ENCODE data around the gene ZNF718. TPM values are rescaled to one million over a fixed set of nuclear protein-coding genes. Genes with fewer than 3 reads are reported as not detected.
"Not testable (repeated sequence)": the region's sequence is repeated elsewhere in the genome, so short reads cannot be mapped to it uniquely, and the experiment has no call there.

Gene ZNF718
- total and polyA plus RNA-seq, 12 donors, result 0.51 to 13.9 (median 5.6) TPM

DNA sequence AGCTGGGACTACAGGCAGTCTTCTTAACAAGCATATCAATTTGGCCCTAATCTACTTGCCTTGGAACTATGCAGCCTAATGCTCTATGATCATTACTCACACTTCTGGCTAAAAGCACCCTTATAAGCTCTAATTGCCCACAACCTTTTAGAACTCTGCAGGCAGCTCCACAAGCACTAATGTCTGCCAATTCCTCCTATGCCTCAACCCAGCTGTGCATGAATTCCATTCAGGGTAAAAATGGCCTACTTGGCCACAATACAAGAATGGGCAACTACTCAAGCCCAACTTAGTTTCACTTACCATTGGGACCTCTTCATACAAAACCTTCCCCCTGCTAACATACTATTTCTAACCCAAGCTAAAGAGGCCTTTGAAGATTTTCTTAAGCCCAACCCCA is 51.7 kb downstream of the ZNF718 start:
- DNase-seq, result no peak
- H3K36me3 ChIP-seq (replicated peaks in 1 of 2), result no peaks in the 10 kb centered on the region
- intact Hi-C loops (cut with DNase I), result no loop called here
- H3K4me1 ChIP-seq (replicated peaks in 1 of 2), result no peaks in the 10 kb centered on the region
- no peak overlapping the region for H3K27ac ChIP-seq
- peaks cover 0 to 86% (median 9%) of the 10 kb centered on the region in 3 donors for H3K9me3 ChIP-seq (replicated peaks in 1 of 3)
- TF ChIP-seq, protein P1, sequence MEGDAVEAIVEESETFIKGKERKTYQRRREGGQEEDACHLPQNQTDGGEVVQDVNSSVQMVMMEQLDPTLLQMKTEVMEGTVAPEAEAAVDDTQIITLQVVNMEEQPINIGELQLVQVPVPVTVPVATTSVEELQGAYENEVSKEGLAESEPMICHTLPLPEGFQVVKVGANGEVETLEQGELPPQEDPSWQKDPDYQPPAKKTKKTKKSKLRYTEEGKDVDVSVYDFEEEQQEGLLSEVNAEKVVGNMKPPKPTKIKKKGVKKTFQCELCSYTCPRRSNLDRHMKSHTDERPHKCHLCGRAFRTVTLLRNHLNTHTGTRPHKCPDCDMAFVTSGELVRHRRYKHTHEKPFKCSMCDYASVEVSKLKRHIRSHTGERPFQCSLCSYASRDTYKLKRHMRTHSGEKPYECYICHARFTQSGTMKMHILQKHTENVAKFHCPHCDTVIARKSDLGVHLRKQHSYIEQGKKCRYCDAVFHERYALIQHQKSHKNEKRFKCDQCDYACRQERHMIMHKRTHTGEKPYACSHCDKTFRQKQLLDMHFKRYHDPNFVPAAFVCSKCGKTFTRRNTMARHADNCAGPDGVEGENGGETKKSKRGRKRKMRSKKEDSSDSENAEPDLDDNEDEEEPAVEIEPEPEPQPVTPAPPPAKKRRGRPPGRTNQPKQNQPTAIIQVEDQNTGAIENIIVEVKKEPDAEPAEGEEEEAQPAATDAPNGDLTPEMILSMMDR (IDR thresholded peaks at IDR 0.05), result no peak
- no peak overlapping the region for H3K4me3 ChIP-seq
- H3K27me3 ChIP-seq, result no peaks in the 10 kb centered on the region

DNA sequence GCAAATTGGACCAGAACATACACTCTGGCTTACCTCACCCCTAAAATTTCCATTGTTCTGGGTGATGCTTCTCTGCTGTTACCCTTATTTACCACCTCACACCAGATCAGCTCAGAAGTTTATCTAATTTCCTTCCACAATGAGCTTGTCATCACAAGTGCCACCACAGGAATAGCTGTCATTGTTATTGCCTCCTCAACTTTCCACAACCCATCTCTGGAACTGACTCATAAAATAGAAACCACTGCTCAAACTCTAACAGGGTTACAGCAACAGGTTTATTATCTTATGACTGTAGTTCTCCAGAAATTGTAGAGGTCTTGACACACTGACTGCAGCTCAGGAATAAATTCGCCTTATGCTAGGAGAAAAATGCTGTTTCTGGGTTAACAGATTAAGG is 52.7 kb downstream of the ZNF718 start:
- Histone ChIP-seq H3K36me3 (replicated peaks in 1 of 2) (no peaks in the 10 kb centered on the region), H3K27ac (no peak overlapping the region), H3K4me3 (no peak overlapping the region), H3K4me1 (replicated peaks in 1 of 2) (no peaks in the 10 kb centered on the region), H3K9me3 (replicated peaks in 1 of 3) (peaks cover 0 to 76% (median 6%) of the 10 kb centered on the region in 3 donors), H3K27me3 (no peaks in the 10 kb centered on the region)
- TF ChIP-seq, protein P1 (IDR thresholded peaks at IDR 0.05), result no peak
- TF ChIP-seq POLR2A (IDR thresholded peaks at IDR 0.05), result no peak
- WGBS, 4 donors, result 0 to 100% (median 87%) methylated on average over 1 of the region's 1 CpG
- DNase-seq, result no peak
- intact Hi-C loops (cut with DNase I), result no loop called here

DNA sequence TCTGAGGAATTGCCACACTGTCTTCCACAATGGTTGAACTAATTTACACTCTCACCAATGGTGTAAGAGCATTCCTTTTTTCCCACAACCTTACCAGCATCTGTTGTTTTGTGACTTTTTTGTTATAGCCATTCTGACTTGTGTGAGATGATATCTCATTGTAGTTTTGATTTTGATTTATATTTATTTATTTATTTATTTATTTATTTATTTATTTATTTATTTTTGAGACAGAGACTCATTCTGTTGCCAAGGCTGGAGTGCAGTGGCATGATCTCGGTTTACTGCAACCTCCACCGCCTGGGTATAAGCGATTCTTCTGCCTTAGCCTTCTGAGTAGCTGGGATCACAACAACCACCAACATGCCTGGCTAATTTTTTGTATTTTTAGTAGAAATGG is 57.9 kb downstream of the ZNF718 start:
- DNase-seq; H3K4me1 ChIP-seq (replicated peaks in 1 of 2); H3K27ac ChIP-seq; H3K36me3 ChIP-seq (replicated peaks in 1 of 2); H3K4me3 ChIP-seq; intact Hi-C loops (cut with DNase I); H3K27me3 ChIP-seq: not testable (repeated sequence)
- H3K9me3 ChIP-seq (replicated peaks in 1 of 3), result peaks cover 4 to 50% (median 8%) of the 10 kb centered on the region in 3 donors
- WGBS, 4 donors, result 96 to 98% (median 98%) methylated on average over 3 of the region's 3 CpGs

DNA sequence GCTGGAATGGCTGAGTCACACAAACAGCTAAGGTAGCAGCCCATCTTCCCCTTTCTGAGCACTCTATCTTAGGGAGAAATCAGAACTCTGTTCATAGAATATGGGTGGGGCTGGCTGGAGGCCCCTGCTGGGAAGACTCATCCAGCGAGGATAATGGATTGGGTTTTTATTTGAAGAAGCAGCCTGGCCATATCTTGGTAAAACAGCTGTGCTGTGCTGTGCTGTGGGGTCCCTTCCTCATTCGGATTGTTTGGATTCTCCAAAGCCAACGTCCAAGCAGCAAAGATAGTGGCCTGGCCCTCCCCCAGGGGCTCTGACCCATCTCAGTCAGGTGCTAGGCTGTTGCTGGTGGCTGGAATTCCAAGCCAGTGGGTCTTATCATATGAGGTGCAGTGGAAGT is 63.8 kb downstream of the ZNF718 start:
- no peak for DNase-seq
- no peaks in the 10 kb centered on the region for H3K4me1 ChIP-seq (replicated peaks in 1 of 2)
- intact Hi-C loops (cut with DNase I), result no loop called here
- TF ChIP-seq, protein P1 (IDR thresholded peaks at IDR 0.05), result no peak
- TF ChIP-seq POLR2A (IDR thresholded peaks at IDR 0.05), result no peak
- no peaks in the 10 kb centered on the region for H3K36me3 ChIP-seq (replicated peaks in 1 of 2)
- no peak overlapping the region for H3K4me3 ChIP-seq
- H3K27me3 ChIP-seq, result no peaks in the 10 kb centered on the region
- H3K27ac ChIP-seq, result no peak overlapping the region
- WGBS, 4 donors, result 74 to 94% (median 93%) methylated on average over 2 to 3 of the region's 3 CpGs
- H3K9me3 ChIP-seq (replicated peaks in 1 of 3), result peaks cover 3 to 17% (median 11%) of the 10 kb centered on the region in 3 donors

DNA sequence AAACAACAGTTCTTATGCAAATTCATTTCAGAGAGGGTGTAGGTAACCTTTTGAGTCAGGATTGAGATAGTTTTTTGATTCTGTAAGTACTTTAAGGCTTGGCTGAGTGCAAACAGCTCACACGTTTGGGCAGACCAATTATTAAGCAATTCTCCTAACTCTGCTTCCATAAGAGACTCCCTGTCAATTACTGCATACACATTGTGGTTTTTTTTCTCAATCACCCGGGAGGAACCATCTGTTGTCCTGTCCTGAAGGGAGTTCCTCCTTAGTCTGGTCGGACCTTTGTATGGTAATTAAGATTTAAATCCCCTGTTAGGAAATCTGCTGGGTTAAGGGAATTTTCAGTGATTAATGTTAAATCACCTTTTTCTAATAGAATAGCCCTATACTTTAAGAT is 70.9 kb downstream of the ZNF718 start:
- H3K4me3 ChIP-seq; H3K27ac ChIP-seq; intact Hi-C loops (cut with DNase I); H3K9me3 ChIP-seq (replicated peaks in 1 of 3); DNase-seq; H3K4me1 ChIP-seq (replicated peaks in 1 of 2); H3K36me3 ChIP-seq (replicated peaks in 1 of 2); H3K27me3 ChIP-seq: not testable (repeated sequence)
- WGBS, 4 donors, result 72 to 76% (median 74%) methylated on average over 3 of the region's 3 CpGs
